Sigmoid colon (tissue), 4 donors: ENCODE data around the gene ADARB1.

ENCODE experiments used
- EP300 ChIP-seq, 4 donors: sonication (generic); formaldehyde crosslinking; IDR thresholded peaks; one replicate each; pipeline ENCODE4 v1.6.1; 2017; ENCODE audit warnings: antibody characterized with exemption in 4 of 4
- POLR2A ChIP-seq, 2 donors: fragments of 450-650 bp; IDR thresholded peaks; one replicate each; pipeline ENCODE4 v1.6.1; 2016; ENCODE audit warnings: antibody characterized with exemption in 2 of 2, mild to moderate bottlenecking in 2 of 2, moderate library complexity in 2 of 2
- POLR2AphosphoS5 ChIP-seq, 4 donors: sonication (generic); formaldehyde crosslinking; IDR thresholded peaks; one replicate each; pipeline ENCODE4 v1.6.1; 2017; ENCODE audit warnings: antibody characterized with exemption in 4 of 4
- TF ChIP-seq, protein P1 (sequence below), 4 experiments: fragments of 450-650 bp in 3 of 4; fragments of 200-600 bp in 1 of 4; IDR thresholded peaks; one replicate each; pipeline ENCODE4 v1.5.1; 2016 to 2019; ENCODE audit warnings: antibody characterized with exemption in 4 of 4, mild to moderate bottlenecking in 3 of 4, moderate library complexity in 2 of 4

DNA sequence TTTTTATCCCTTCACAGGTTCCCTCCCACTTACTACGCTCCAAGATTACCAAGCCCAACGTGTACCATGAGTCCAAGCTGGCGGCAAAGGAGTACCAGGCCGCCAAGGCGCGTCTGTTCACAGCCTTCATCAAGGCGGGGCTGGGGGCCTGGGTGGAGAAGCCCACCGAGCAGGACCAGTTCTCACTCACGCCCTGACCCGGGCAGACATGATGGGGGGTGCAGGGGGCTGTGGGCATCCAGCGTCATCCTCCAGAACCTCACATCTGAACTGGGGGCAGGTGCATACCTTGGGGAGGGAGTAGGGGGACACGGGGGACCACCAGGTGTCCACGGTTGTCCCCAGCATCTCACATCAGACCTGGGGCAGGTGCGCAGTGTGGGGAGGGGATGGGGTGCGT is 147.6 kb downstream of the ADARB1 start:
- TF ChIP-seq, protein P1, sequence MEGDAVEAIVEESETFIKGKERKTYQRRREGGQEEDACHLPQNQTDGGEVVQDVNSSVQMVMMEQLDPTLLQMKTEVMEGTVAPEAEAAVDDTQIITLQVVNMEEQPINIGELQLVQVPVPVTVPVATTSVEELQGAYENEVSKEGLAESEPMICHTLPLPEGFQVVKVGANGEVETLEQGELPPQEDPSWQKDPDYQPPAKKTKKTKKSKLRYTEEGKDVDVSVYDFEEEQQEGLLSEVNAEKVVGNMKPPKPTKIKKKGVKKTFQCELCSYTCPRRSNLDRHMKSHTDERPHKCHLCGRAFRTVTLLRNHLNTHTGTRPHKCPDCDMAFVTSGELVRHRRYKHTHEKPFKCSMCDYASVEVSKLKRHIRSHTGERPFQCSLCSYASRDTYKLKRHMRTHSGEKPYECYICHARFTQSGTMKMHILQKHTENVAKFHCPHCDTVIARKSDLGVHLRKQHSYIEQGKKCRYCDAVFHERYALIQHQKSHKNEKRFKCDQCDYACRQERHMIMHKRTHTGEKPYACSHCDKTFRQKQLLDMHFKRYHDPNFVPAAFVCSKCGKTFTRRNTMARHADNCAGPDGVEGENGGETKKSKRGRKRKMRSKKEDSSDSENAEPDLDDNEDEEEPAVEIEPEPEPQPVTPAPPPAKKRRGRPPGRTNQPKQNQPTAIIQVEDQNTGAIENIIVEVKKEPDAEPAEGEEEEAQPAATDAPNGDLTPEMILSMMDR (IDR thresholded peaks at IDR 0.05): no peak
- TF ChIP-seq POLR2A (IDR thresholded peaks at IDR 0.05): no peak
- TF ChIP-seq POLR2AphosphoS5 (IDR thresholded peaks at IDR 0.05): no peak
- TF ChIP-seq EP300 (IDR thresholded peaks at IDR 0.05): no peak
